GM23338 (cell line): ENCODE results near the gene HPS5. TPM values are rescaled to one million over a fixed set of nuclear protein-coding genes. Genes with fewer than 3 reads are reported as not detected.

Experiments used
- ATAC-seq: fragments of 200-7000 bp; cut with Tn5 transposase; 3 replicates; pipeline ENCODE4 v1.9.1; 2020
- DNase-seq: peaks from one replicate; pipeline ENCODE4 v3.0.0-alpha.2; 2015; ENCODE audit warnings: low spot score
- H2AFZ ChIP-seq: fragments of 200-600 bp; sonication (generic); 2 replicates; pipeline ENCODE4 v1.8.0; 2016; ENCODE audit warnings: antibody characterized with exemption, mild to moderate bottlenecking, moderate library complexity
- H3F3A ChIP-seq: fragments of 200-600 bp; sonication (generic); replicated peaks from 2 replicates; pipeline ENCODE4 v1.8.0; 2017; ENCODE audit warnings: antibody characterized with exemption, mixed run types, low read depth
- H3K27ac ChIP-seq: fragments of 200-600 bp; sonication (generic); 2 replicates; pipeline ENCODE4 v1.6.1; 2016; ENCODE audit warnings: low read depth
- H3K27me3 ChIP-seq: fragments of 200-600 bp; sonication (generic); 2 replicates; pipeline ENCODE4 v1.8.0; 2016; ENCODE audit warnings: mild to moderate bottlenecking, mixed run types, moderate library complexity; ENCODE audit not compliant: insufficient read depth
- H3K36me3 ChIP-seq: fragments of 200-600 bp; sonication (generic); 2 replicates; pipeline ENCODE4 v1.8.0; 2016; ENCODE audit warnings: mild to moderate bottlenecking; ENCODE audit not compliant: insufficient read depth
- H3K4me1 ChIP-seq: fragments of 200-600 bp; sonication (generic); 2 replicates; pipeline ENCODE4 v1.8.0; 2016; ENCODE audit warnings: mild to moderate bottlenecking, moderate library complexity; ENCODE audit not compliant: insufficient read depth
- H3K4me2 ChIP-seq: fragments of 200-600 bp; sonication (generic); 2 replicates; pipeline ENCODE4 v1.7.1; 2017; ENCODE audit warnings: mixed run types
- H3K4me3 ChIP-seq: fragments of 200-600 bp; sonication (generic); 2 replicates; pipeline ENCODE4 v1.6.1; 2016; ENCODE audit warnings: mixed run types
- H3K79me2 ChIP-seq: fragments of 200-600 bp; sonication (generic); replicated peaks from 2 replicates; pipeline ENCODE4 v1.8.0; 2017; ENCODE audit warnings: mild to moderate bottlenecking; ENCODE audit not compliant: insufficient read depth
- H3K9me2 ChIP-seq: fragments of 200-600 bp; sonication (generic); 2 replicates; pipeline ENCODE4 v1.8.0; 2017; ENCODE audit not compliant: insufficient read depth
- H4K20me1 ChIP-seq: fragments of 200-600 bp; sonication (generic); replicated peaks from 2 replicates; pipeline ENCODE4 v1.8.0; 2017; ENCODE audit warnings: mild to moderate bottlenecking; ENCODE audit not compliant: insufficient read depth
- H3K27ac Mint-ChIP-seq: 2 replicates; pipeline ENCODE4 v1.8.0; 2020; ENCODE audit warnings: inconsistent platforms, mild to moderate bottlenecking, moderate library complexity, mixed read lengths
- H3K27me3 Mint-ChIP-seq: 3 replicates; pipeline ENCODE4 v1.8.0; 2022; ENCODE audit warnings: low read depth, mild to moderate bottlenecking, moderate library complexity, mixed read lengths, inconsistent platforms; ENCODE audit not compliant: insufficient read depth, poor library complexity
- H3K36me3 Mint-ChIP-seq: 3 replicates; pipeline ENCODE4 v1.8.0; 2021; ENCODE audit warnings: low read depth, mild to moderate bottlenecking, inconsistent platforms, moderate library complexity, mixed read lengths
- H3K4me1 Mint-ChIP-seq: 3 replicates; pipeline ENCODE4 v1.8.0; 2020; ENCODE audit warnings: mild to moderate bottlenecking, inconsistent platforms, mixed read lengths
- H3K4me3 Mint-ChIP-seq: 3 replicates; pipeline ENCODE4 v1.8.0; 2021; ENCODE audit warnings: moderate library complexity, mild to moderate bottlenecking, inconsistent platforms, mixed read lengths
- H3K9me3 Mint-ChIP-seq: 3 replicates; pipeline ENCODE4 v1.8.0; 2020; ENCODE audit warnings: moderate library complexity, mild to moderate bottlenecking, inconsistent platforms, mixed read lengths
- CREB1 ChIP-seq: fragments of 250-450 bp; sonication (Bioruptor Pico); IDR thresholded peaks from 2 replicates; pipeline ENCODE4 v1.5.0; 2020; ENCODE audit warnings: low read depth, mild to moderate bottlenecking, moderate library complexity
- EZH2 ChIP-seq: fragments of 200-600 bp; sonication (generic); IDR thresholded peaks from one replicate; pipeline ENCODE4 v1.8.0; 2017; ENCODE audit warnings: antibody characterized with exemption, mild to moderate bottlenecking, low read depth; ENCODE audit not compliant: unreplicated experiment
- EZH2phosphoT487 ChIP-seq: fragments of 200-600 bp; sonication (generic); IDR thresholded peaks from one replicate; pipeline ENCODE4 v1.8.1; 2018; ENCODE audit warnings: antibody characterized with exemption; ENCODE audit not compliant: unreplicated experiment
- JUNB ChIP-seq: IDR thresholded peaks from one replicate; pipeline ENCODE4 v1.6.1; 2016; ENCODE audit warnings: antibody characterized with exemption; ENCODE audit not compliant: unreplicated experiment
- NANOG ChIP-seq: IDR thresholded peaks from 2 replicates; pipeline ENCODE4 v1.6.1; 2016; ENCODE audit warnings: antibody characterized with exemption, borderline replicate concordance
- POLR2AphosphoS5 ChIP-seq: IDR thresholded peaks from 2 replicates; pipeline ENCODE4 v1.6.1; 2016; ENCODE audit warnings: antibody characterized with exemption, low read depth
- STAT1 ChIP-seq: IDR thresholded peaks from one replicate; pipeline ENCODE4 v1.6.1; 2016; ENCODE audit warnings: antibody characterized with exemption; ENCODE audit not compliant: unreplicated experiment
- ZNF114 ChIP-seq: fragments of 250-450 bp; sonication (Bioruptor Pico); IDR thresholded peaks from 2 replicates; pipeline ENCODE4 v1.5.0; 2020; ENCODE audit warnings: mild to moderate bottlenecking, moderate library complexity
- ZNF331 ChIP-seq: fragments of 250-450 bp; sonication (Bioruptor Pico); IDR thresholded peaks from 2 replicates; pipeline ENCODE4 v1.5.0; 2020; ENCODE audit warnings: low read depth, mild to moderate bottlenecking, moderate library complexity
- polyA plus RNA-seq: library from polyadenylated mRNA; unstranded; fragments of >200 nt; fragmentation: Nextera tagmentation; extraction: Ambion mirVana; gene quantifications from 2 replicates; pipeline ENCODE4 v1.2.1, GENCODE V29; 2016
- total RNA-seq: library from RNA; depleted of rRNA; stranded (reverse); fragments of >200 nt; shearing (Covaris generic); gene quantifications from 2 replicates; pipeline ENCODE4 v1.2.3, GENCODE V29; 2014
- TF ChIP-seq, protein P1 (sequence below): IDR thresholded peaks from 2 replicates; pipeline ENCODE4 v1.6.1; 2016; ENCODE audit warnings: antibody characterized with exemption
- TF ChIP-seq, protein P2 (sequence below): fragments of 250-450 bp; sonication (Bioruptor Pico); IDR thresholded peaks from 2 replicates; pipeline ENCODE4 v1.5.0; 2020; ENCODE audit warnings: mild to moderate bottlenecking, moderate library complexity
- TF ChIP-seq, protein P3 (sequence below): IDR thresholded peaks from one replicate; pipeline ENCODE4 v1.6.1; 2018; ENCODE audit warnings: antibody characterized with exemption; ENCODE audit not compliant: unreplicated experiment
- TF ChIP-seq, protein P4 (sequence below), 2 experiments: fragments of 200-600 bp in 1 of 2; sonication (generic) in 1 of 2; conservative IDR thresholded peaks; 2 replicates each; pipeline versions ENCODE4 v1.5.1 to v1.6.1; 2016 to 2017; ENCODE audit warnings: antibody characterized with exemption in 2 of 2, low read depth in 2 of 2, mild to moderate bottlenecking in 2 of 2, moderate library complexity in 1 of 2

The HPS5 gene
- total and polyA plus RNA-seq, 2 experiments from 2014 or later = 11.5 to 18.6 TPM

DNA sequence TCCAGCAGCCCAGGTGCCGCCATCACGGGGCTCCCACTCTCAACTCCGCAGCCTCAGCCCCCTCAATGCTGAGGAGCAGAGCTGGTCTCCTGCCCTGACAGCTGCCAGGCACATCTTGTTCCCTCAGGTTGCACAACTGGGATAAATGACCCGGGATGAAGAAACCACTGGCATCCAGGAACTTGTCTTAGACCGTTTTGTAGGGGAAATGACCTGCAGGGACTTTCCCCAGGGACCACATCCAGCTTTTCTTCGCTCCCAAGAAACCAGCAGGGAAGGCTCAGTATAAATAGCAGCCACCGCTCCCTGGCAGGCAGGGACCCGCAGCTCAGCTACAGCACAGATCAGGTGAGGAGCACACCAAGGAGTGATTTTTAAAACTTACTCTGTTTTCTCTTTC lies 56.0 kb downstream of the HPS5 start, which contains the start of gene SAA1:
TSS of gene SAA1 (plus strand) at position 316 of the 400 bp plus-strand sequence. CDS start 624 bp downstream, outside the sequence.
- Histone ChIP-seq H3K4me3 (no peak within 1 kb of the TSS), H3K36me3 (no peaks in the 10 kb centered on the region), H4K20me1 (no peaks in the 10 kb centered on the region), H3K27me3 (no peaks in the 10 kb centered on the region), H3K4me1 (no peaks in the 10 kb centered on the region; the same call in 1 of the 2 replicates), H3K79me2 (no peaks in the 10 kb centered on the region), H3K9me2 (peaks cover 12% of the 10 kb centered on the region; the same call in 1 of the 2 replicates), H2AFZ (no peak within 1 kb of the TSS), H3K4me2 (no peak within 1 kb of the TSS), H3F3A (no peaks in the 10 kb centered on the region), H3K27ac (no peak within 1 kb of the TSS)
- H3K9me3 Mint-ChIP-seq = no peaks in the 10 kb centered on the region
- ATAC-seq (no peak), DNase-seq (no peak)
- no peak within 1 kb of the TSS for H3K4me3 Mint-ChIP-seq
- TF ChIP-seq NANOG (no peak), ZNF114 (no peak), JUNB (no peak), POLR2AphosphoS5 (no peak), EZH2phosphoT487 (no peak), EZH2 (no peak), STAT1 (no peak), ZNF331 (no peak), CREB1 (CRISPR knock-in tag) (no peak)
- TF ChIP-seq, protein P1, sequence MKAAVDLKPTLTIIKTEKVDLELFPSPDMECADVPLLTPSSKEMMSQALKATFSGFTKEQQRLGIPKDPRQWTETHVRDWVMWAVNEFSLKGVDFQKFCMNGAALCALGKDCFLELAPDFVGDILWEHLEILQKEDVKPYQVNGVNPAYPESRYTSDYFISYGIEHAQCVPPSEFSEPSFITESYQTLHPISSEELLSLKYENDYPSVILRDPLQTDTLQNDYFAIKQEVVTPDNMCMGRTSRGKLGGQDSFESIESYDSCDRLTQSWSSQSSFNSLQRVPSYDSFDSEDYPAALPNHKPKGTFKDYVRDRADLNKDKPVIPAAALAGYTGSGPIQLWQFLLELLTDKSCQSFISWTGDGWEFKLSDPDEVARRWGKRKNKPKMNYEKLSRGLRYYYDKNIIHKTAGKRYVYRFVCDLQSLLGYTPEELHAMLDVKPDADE = no peak
- TF ChIP-seq, protein P2, sequence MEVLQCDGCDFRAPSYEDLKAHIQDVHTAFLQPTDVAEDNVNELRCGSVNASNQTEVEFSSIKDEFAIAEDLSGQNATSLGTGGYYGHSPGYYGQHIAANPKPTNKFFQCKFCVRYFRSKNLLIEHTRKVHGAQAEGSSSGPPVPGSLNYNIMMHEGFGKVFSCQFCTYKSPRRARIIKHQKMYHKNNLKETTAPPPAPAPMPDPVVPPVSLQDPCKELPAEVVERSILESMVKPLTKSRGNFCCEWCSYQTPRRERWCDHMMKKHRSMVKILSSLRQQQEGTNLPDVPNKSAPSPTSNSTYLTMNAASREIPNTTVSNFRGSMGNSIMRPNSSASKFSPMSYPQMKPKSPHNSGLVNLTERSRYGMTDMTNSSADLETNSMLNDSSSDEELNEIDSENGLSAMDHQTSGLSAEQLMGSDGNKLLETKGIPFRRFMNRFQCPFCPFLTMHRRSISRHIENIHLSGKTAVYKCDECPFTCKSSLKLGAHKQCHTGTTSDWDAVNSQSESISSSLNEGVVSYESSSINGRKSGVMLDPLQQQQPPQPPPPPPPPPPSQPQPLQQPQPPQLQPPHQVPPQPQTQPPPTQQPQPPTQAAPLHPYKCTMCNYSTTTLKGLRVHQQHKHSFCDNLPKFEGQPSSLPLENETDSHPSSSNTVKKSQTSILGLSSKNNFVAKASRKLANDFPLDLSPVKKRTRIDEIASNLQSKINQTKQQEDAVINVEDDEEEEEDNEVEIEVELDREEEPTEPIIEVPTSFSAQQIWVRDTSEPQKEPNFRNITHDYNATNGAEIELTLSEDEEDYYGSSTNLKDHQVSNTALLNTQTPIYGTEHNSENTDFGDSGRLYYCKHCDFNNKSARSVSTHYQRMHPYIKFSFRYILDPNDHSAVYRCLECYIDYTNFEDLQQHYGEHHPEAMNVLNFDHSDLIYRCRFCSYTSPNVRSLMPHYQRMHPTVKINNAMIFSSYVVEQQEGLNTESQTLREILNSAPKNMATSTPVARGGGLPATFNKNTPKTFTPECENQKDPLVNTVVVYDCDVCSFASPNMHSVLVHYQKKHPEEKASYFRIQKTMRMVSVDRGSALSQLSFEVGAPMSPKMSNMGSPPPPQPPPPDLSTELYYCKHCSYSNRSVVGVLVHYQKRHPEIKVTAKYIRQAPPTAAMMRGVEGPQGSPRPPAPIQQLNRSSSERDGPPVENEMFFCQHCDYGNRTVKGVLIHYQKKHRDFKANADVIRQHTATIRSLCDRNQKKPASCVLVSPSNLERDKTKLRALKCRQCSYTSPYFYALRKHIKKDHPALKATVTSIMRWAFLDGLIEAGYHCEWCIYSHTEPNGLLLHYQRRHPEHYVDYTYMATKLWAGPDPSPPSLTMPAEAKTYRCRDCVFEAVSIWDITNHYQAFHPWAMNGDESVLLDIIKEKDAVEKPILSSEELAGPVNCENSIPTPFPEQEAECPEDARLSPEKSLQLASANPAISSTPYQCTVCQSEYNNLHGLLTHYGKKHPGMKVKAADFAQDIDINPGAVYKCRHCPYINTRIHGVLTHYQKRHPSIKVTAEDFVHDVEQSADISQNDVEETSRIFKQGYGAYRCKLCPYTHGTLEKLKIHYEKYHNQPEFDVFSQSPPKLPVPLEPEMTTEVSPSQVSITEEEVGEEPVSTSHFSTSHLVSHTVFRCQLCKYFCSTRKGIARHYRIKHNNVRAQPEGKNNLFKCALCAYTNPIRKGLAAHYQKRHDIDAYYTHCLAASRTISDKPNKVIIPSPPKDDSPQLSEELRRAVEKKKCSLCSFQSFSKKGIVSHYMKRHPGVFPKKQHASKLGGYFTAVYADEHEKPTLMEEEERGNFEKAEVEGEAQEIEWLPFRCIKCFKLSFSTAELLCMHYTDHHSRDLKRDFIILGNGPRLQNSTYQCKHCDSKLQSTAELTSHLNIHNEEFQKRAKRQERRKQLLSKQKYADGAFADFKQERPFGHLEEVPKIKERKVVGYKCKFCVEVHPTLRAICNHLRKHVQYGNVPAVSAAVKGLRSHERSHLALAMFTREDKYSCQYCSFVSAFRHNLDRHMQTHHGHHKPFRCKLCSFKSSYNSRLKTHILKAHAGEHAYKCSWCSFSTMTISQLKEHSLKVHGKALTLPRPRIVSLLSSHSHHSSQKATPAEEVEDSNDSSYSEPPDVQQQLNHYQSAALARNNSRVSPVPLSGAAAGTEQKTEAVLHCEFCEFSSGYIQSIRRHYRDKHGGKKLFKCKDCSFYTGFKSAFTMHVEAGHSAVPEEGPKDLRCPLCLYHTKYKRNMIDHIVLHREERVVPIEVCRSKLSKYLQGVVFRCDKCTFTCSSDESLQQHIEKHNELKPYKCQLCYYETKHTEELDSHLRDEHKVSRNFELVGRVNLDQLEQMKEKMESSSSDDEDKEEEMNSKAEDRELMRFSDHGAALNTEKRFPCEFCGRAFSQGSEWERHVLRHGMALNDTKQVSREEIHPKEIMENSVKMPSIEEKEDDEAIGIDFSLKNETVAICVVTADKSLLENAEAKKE (CRISPR knock-in tag) = no peak
- TF ChIP-seq, protein P3, sequence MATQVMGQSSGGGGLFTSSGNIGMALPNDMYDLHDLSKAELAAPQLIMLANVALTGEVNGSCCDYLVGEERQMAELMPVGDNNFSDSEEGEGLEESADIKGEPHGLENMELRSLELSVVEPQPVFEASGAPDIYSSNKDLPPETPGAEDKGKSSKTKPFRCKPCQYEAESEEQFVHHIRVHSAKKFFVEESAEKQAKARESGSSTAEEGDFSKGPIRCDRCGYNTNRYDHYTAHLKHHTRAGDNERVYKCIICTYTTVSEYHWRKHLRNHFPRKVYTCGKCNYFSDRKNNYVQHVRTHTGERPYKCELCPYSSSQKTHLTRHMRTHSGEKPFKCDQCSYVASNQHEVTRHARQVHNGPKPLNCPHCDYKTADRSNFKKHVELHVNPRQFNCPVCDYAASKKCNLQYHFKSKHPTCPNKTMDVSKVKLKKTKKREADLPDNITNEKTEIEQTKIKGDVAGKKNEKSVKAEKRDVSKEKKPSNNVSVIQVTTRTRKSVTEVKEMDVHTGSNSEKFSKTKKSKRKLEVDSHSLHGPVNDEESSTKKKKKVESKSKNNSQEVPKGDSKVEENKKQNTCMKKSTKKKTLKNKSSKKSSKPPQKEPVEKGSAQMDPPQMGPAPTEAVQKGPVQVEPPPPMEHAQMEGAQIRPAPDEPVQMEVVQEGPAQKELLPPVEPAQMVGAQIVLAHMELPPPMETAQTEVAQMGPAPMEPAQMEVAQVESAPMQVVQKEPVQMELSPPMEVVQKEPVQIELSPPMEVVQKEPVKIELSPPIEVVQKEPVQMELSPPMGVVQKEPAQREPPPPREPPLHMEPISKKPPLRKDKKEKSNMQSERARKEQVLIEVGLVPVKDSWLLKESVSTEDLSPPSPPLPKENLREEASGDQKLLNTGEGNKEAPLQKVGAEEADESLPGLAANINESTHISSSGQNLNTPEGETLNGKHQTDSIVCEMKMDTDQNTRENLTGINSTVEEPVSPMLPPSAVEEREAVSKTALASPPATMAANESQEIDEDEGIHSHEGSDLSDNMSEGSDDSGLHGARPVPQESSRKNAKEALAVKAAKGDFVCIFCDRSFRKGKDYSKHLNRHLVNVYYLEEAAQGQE = no peak
- TF ChIP-seq, protein P4, sequence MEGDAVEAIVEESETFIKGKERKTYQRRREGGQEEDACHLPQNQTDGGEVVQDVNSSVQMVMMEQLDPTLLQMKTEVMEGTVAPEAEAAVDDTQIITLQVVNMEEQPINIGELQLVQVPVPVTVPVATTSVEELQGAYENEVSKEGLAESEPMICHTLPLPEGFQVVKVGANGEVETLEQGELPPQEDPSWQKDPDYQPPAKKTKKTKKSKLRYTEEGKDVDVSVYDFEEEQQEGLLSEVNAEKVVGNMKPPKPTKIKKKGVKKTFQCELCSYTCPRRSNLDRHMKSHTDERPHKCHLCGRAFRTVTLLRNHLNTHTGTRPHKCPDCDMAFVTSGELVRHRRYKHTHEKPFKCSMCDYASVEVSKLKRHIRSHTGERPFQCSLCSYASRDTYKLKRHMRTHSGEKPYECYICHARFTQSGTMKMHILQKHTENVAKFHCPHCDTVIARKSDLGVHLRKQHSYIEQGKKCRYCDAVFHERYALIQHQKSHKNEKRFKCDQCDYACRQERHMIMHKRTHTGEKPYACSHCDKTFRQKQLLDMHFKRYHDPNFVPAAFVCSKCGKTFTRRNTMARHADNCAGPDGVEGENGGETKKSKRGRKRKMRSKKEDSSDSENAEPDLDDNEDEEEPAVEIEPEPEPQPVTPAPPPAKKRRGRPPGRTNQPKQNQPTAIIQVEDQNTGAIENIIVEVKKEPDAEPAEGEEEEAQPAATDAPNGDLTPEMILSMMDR (conservative IDR thresholded peaks at IDR 0.05; ENCODE audit: low read depth in 2 of 2) = no peak
- H3K4me1 Mint-ChIP-seq = no peaks in the 10 kb centered on the region
- H3K36me3 Mint-ChIP-seq = no peaks in the 10 kb centered on the region
- H3K27me3 Mint-ChIP-seq = peaks cover 2% of the 10 kb centered on the region
- no peak within 1 kb of the TSS for H3K27ac Mint-ChIP-seq
